Naive thymus-derived CD8-positive, alpha-beta T cell (primary cell): ENCODE results near the gene FIP1L1. TPM values are rescaled to one million over a fixed set of nuclear protein-coding genes. Genes with fewer than 3 reads are reported as not detected.
"Not testable (repeated sequence)": the region's sequence is repeated elsewhere in the genome, so short reads cannot be mapped to it uniquely, and the experiment has no call there.

Experiments used
- ATAC-seq, 2 donors: fragments of 150-1000 bp; cut with Tn5 transposase in 1 of 2; sonication (Bioruptor Pico), chemical (Tn5 transposase) in 1 of 2; 1 replicate in 1 of 2; 2 replicates in 1 of 2; pipeline ENCODE4 v1.10.0; 2021; ENCODE audit warnings: mild to moderate bottlenecking in 2 of 2, moderate library complexity in 2 of 2
- POLR2A ChIA-PET: fragments of 350-600 bp; sonication (Branson Sonifier 250); formaldehyde crosslinking; loops from one replicate; lab custom pipeline; 2021; ENCODE audit warnings: antibody characterized with exemption; lab: Charles Lee
- DNase-seq, 10 donors: peaks; one replicate each; pipeline versions ENCODE4 v3.0.0 to v3.0.0-alpha.2; 2020 to 2022
- H3K27ac Mint-ChIP-seq, 10 donors: one replicate each; pipeline ENCODE4 v1.8.0; 2020 to 2022; ENCODE audit warnings: mild to moderate bottlenecking in 10 of 10, mixed read lengths in 10 of 10, moderate library complexity in 4 of 10, inconsistent platforms in 1 of 10
- H3K27me3 Mint-ChIP-seq, 5 donors: one replicate each; pipeline ENCODE4 v1.8.0; 2021 to 2022; ENCODE audit warnings: mixed read lengths in 5 of 5
- H3K36me3 Mint-ChIP-seq, 3 donors: one replicate each; pipeline ENCODE4 v1.8.0; 2020 to 2022; ENCODE audit warnings: mixed read lengths in 3 of 3, mild to moderate bottlenecking in 2 of 3, inconsistent platforms in 1 of 3
- H3K4me1 Mint-ChIP-seq, 4 donors: one replicate each; pipeline ENCODE4 v1.8.0; 2021 to 2022; ENCODE audit warnings: mixed read lengths in 4 of 4
- H3K4me3 Mint-ChIP-seq, 10 donors: one replicate each; pipeline ENCODE4 v1.8.0; 2020 to 2022; ENCODE audit warnings: mild to moderate bottlenecking in 10 of 10, mixed read lengths in 10 of 10, moderate library complexity in 6 of 10, inconsistent platforms in 1 of 10
- H3K9me3 Mint-ChIP-seq, 9 donors: one replicate each; pipeline ENCODE4 v1.8.0; 2020 to 2022; ENCODE audit warnings: mixed read lengths in 9 of 9, mild to moderate bottlenecking in 3 of 9, inconsistent platforms in 1 of 9, moderate library complexity in 1 of 9
- polyA plus RNA-seq, 3 donors: library from polyadenylated mRNA; unstranded; fragments of 300-500 nt; fragmentation: Illumina TruSeq; gene quantifications; one replicate each; pipeline ENCODE4 v1.2.3, GENCODE V29; 2021
- total RNA-seq, 8 experiments: library from RNA in 2 of 8; stranded (reverse) in 2 of 8; gene quantifications; one replicate each; pipeline ENCODE4 v1.2.3 and lab custom pipeline; 2021 to 2026

The FIP1L1 gene
- total and polyA plus RNA-seq, 5 experiments from 2014 or later: 55.3 to 91.7 (median 72.2) TPM

- no peaks in the 10 kb centered on the region for H3K27me3 Mint-ChIP-seq
- peaks cover 6 to 9% (median 6%) of the 10 kb centered on the region in 4 donors for H3K4me1 Mint-ChIP-seq
- POLR2A ChIA-PET: no interaction called here
- H3K36me3 Mint-ChIP-seq: peaks cover 5 to 88% (median 29%) of the 10 kb centered on the region in 3 donors
- H3K27ac Mint-ChIP-seq: peak overlapping the region in 1 of 10 donors; percentile 37
- no peaks in the 10 kb centered on the region for H3K9me3 Mint-ChIP-seq
- ATAC-seq (no peak), DNase-seq (no peak)
- no peak overlapping the region for H3K4me3 Mint-ChIP-seq
Observed at GRCh38 chr4:53453385-53453784, 75.9 kb downstream of the FIP1L1 start.

GRCh38 chr4:53455766-53456165 lies 78.3 kb downstream of the FIP1L1 start:
- no peaks in the 10 kb centered on the region for H3K9me3 Mint-ChIP-seq
- POLR2A ChIA-PET: no interaction called here
- peaks cover 9 to 93% (median 40%) of the 10 kb centered on the region in 3 donors for H3K36me3 Mint-ChIP-seq
- DNase-seq (no peak), ATAC-seq (no peak)
- no peak overlapping the region for H3K4me3 Mint-ChIP-seq
- peaks cover 0 to 6% (median 4%) of the 10 kb centered on the region in 4 donors for H3K4me1 Mint-ChIP-seq
- no peaks in the 10 kb centered on the region for H3K27me3 Mint-ChIP-seq
- peak overlapping the region in 2 of 10 donors; percentile 27 to 58 for H3K27ac Mint-ChIP-seq

GRCh38 chr4:53456178-53456577 lies 78.7 kb downstream of the FIP1L1 start:
- Mint-ChIP-seq H3K36me3 (peaks cover 9 to 93% (median 39%) of the 10 kb centered on the region in 3 donors), H3K27ac (peak overlapping the region in 1 of 10 donors; percentile 74), H3K27me3 (no peaks in the 10 kb centered on the region), H3K4me1 (peaks cover 0 to 6% (median 3%) of the 10 kb centered on the region in 4 donors), H3K4me3 (no peak overlapping the region), H3K9me3 (no peaks in the 10 kb centered on the region)
- POLR2A ChIA-PET: no interaction called here
- DNase-seq: no peak
- ATAC-seq: no peak

GRCh38 chr4:53459548-53459947 lies 82.1 kb downstream of the FIP1L1 start:
- ATAC-seq (no peak), DNase-seq (no peak)
- H3K27me3 Mint-ChIP-seq: no peaks in the 10 kb centered on the region
- H3K4me1 Mint-ChIP-seq: peaks cover 0 to 6% (median 2%) of the 10 kb centered on the region in 4 donors
- no peak overlapping the region for H3K27ac Mint-ChIP-seq
- POLR2A ChIA-PET: no interaction called here
- no peaks in the 10 kb centered on the region for H3K9me3 Mint-ChIP-seq
- no peak overlapping the region for H3K4me3 Mint-ChIP-seq
- H3K36me3 Mint-ChIP-seq: peaks cover 13 to 77% (median 46%) of the 10 kb centered on the region in 3 donors

GRCh38 chr4:53461244-53461643 lies 83.8 kb downstream of the FIP1L1 start:
- Mint-ChIP-seq H3K27me3 (no peaks in the 10 kb centered on the region), H3K36me3 (peaks cover 13 to 60% (median 34%) of the 10 kb centered on the region in 3 donors), H3K27ac (no peak overlapping the region), H3K9me3 (peaks cover 0 to 4% (median 0%) of the 10 kb centered on the region in 9 donors), H3K4me3 (no peak overlapping the region), H3K4me1 (peaks cover 0 to 2% (median 0%) of the 10 kb centered on the region in 4 donors)
- DNase-seq (no peak), ATAC-seq (no peak)
- POLR2A ChIA-PET: no interaction called here

- no peak for ATAC-seq
- Mint-ChIP-seq H3K36me3 (peaks cover 21 to 43% (median 29%) of the 10 kb centered on the region in 3 donors), H3K27me3 (peaks cover 0 to 6% (median 0%) of the 10 kb centered on the region in 5 donors), H3K9me3 (peaks cover 0 to 22% (median 10%) of the 10 kb centered on the region in 9 donors), H3K4me1 (peaks cover 0 to 2% (median 0%) of the 10 kb centered on the region in 4 donors), H3K4me3 (no peak overlapping the region), H3K27ac (no peak overlapping the region)
- no peak for DNase-seq
- POLR2A ChIA-PET: no interaction called here
Observed at GRCh38 chr4:53463340-53463739, 85.9 kb downstream of the FIP1L1 start.

- Mint-ChIP-seq H3K4me3 (no peak overlapping the region), H3K27ac (no peak overlapping the region), H3K27me3 (peaks cover 0 to 6% (median 0%) of the 10 kb centered on the region in 5 donors), H3K4me1 (no peaks in the 10 kb centered on the region), H3K36me3 (peaks cover 17 to 25% (median 17%) of the 10 kb centered on the region in 3 donors), H3K9me3 (peaks cover 0 to 33% (median 10%) of the 10 kb centered on the region in 9 donors)
- POLR2A ChIA-PET: no interaction called here
- DNase-seq (no peak), ATAC-seq (no peak)
Observed at GRCh38 chr4:53465281-53465680, 87.8 kb downstream of the FIP1L1 start.

GRCh38 chr4:53465891-53466290 lies 88.5 kb downstream of the FIP1L1 start:
- Mint-ChIP-seq H3K27me3 (peaks cover 0 to 6% (median 0%) of the 10 kb centered on the region in 5 donors), H3K9me3 (peaks cover 0 to 38% (median 10%) of the 10 kb centered on the region in 9 donors), H3K27ac (no peak overlapping the region), H3K36me3 (peaks cover 16 to 20% (median 17%) of the 10 kb centered on the region in 3 donors), H3K4me3 (no peak overlapping the region), H3K4me1 (no peaks in the 10 kb centered on the region)
- DNase-seq (no peak), ATAC-seq (no peak)
- POLR2A ChIA-PET: no interaction called here

GRCh38 chr4:53466576-53466975 lies 89.1 kb downstream of the FIP1L1 start:
- H3K27me3 Mint-ChIP-seq, POLR2A ChIA-PET, H3K4me3 Mint-ChIP-seq, H3K27ac Mint-ChIP-seq, ATAC-seq, DNase-seq, H3K4me1 Mint-ChIP-seq: not testable (repeated sequence)
- H3K36me3 Mint-ChIP-seq: peaks cover 13 to 17% (median 15%) of the 10 kb centered on the region in 3 donors
- H3K9me3 Mint-ChIP-seq: peaks cover 0 to 43% (median 10%) of the 10 kb centered on the region in 9 donors

- DNase-seq (no peak), ATAC-seq (no peak)
- H3K27ac Mint-ChIP-seq: no peak overlapping the region
- no peaks in the 10 kb centered on the region for H3K4me1 Mint-ChIP-seq
- H3K36me3 Mint-ChIP-seq: peaks cover 0 to 13% (median under 1%) of the 10 kb centered on the region in 3 donors
- H3K4me3 Mint-ChIP-seq: no peak overlapping the region
- H3K27me3 Mint-ChIP-seq: no peaks in the 10 kb centered on the region
- H3K9me3 Mint-ChIP-seq: peaks cover 0 to 21% (median 10%) of the 10 kb centered on the region in 9 donors
- POLR2A ChIA-PET: no interaction called here
Observed at GRCh38 chr4:53476232-53477037, 99.0 kb downstream of the FIP1L1 start.

- H3K27me3 Mint-ChIP-seq: peaks cover 0 to 4% (median 3%) of the 10 kb centered on the region in 5 donors
- H3K4me3 Mint-ChIP-seq: no peak overlapping the region
- POLR2A ChIA-PET: no interaction called here
- H3K4me1 Mint-ChIP-seq: no peaks in the 10 kb centered on the region
- ATAC-seq: no peak
- H3K27ac Mint-ChIP-seq: no peak overlapping the region
- H3K9me3 Mint-ChIP-seq: peaks cover 0 to 20% (median 10%) of the 10 kb centered on the region in 9 donors
- peaks cover 0 to 13% (median 0%) of the 10 kb centered on the region in 3 donors for H3K36me3 Mint-ChIP-seq
- no peak for DNase-seq
Observed at GRCh38 chr4:53477038-53477565, 99.7 kb downstream of the FIP1L1 start.

GRCh38 chr4:53477636-53478035 lies 100.2 kb downstream of the FIP1L1 start:
- no peak for ATAC-seq

More at GRCh38 chr4:53477636-53478035, 100.2 kb downstream of the FIP1L1 start:
- H3K4me3 Mint-ChIP-seq: no peak overlapping the region
- peaks cover 0 to 10% (median 0%) of the 10 kb centered on the region in 3 donors for H3K36me3 Mint-ChIP-seq
- DNase-seq: no peak
- no peaks in the 10 kb centered on the region for H3K4me1 Mint-ChIP-seq
- H3K27me3 Mint-ChIP-seq: peaks cover 0 to 6% (median 4%) of the 10 kb centered on the region in 5 donors
- peaks cover 0 to 17% (median 7%) of the 10 kb centered on the region in 9 donors for H3K9me3 Mint-ChIP-seq
- POLR2A ChIA-PET: no interaction called here
- H3K27ac Mint-ChIP-seq: no peak overlapping the region
